Measurements from ENCODE around the gene HGFAC.

Gene HGFAC

GRCh38 chr4:3426465-3427133 is 15.2 kb upstream of the HGFAC start:
- TF ChIP-seq REST (IDR thresholded peaks at IDR 0.05; ENCODE audit: low read depth) = no peak
- no peak for TF ChIP-seq EGR1 (IDR thresholded peaks at IDR 0.05)
- no peak for TF ChIP-seq TAF1 (IDR thresholded peaks at IDR 0.05; ENCODE audit: low read depth)
- no peak for TF ChIP-seq EP300 (IDR thresholded peaks at IDR 0.05; ENCODE audit: borderline replicate concordance)
- TF ChIP-seq TEAD4 (IDR thresholded peaks at IDR 0.05) = no peak
- TF ChIP-seq CEBPB (IDR thresholded peaks at IDR 0.05) = no peak
- no peak for TF ChIP-seq NFIC (IDR thresholded peaks at IDR 0.05)
- TF ChIP-seq TCF12 (IDR thresholded peaks at IDR 0.05; ENCODE audit: low read depth) = no peak
- TF ChIP-seq FOXM1 (IDR thresholded peaks at IDR 0.05; ENCODE audit: borderline replicate concordance, low read depth) = no peak
- TF ChIP-seq ZBTB7A (IDR thresholded peaks at IDR 0.05; ENCODE audit: low read depth) = no peak
- TF ChIP-seq RAD21 (IDR thresholded peaks at IDR 0.05; ENCODE audit: low read depth) = no peak
- TF ChIP-seq USF1 (IDR thresholded peaks at IDR 0.05) = no peak
- TF ChIP-seq YY1 (IDR thresholded peaks at IDR 0.05; ENCODE audit: low read depth) = no peak
- TF ChIP-seq MAX (IDR thresholded peaks at IDR 0.05) = no peak
- no peak for TF ChIP-seq CREB1 (IDR thresholded peaks at IDR 0.05; ENCODE audit: low read depth)

- TF ChIP-seq TAF1 (IDR thresholded peaks at IDR 0.05; ENCODE audit: low read depth) = no peak
- TF ChIP-seq EP300 (IDR thresholded peaks at IDR 0.05; ENCODE audit: borderline replicate concordance) = no peak
- TF ChIP-seq USF1 (IDR thresholded peaks at IDR 0.05) = no peak
These were observed 14.7 kb upstream of the HGFAC start for GRCh38 chr4:3427134-3427476.

- no peak for TF ChIP-seq TCF12 (IDR thresholded peaks at IDR 0.05; ENCODE audit: low read depth)
- no peak for TF ChIP-seq EGR1 (IDR thresholded peaks at IDR 0.05)
- TF ChIP-seq FOXM1 (IDR thresholded peaks at IDR 0.05; ENCODE audit: borderline replicate concordance, low read depth) = no peak
- no peak for TF ChIP-seq REST (IDR thresholded peaks at IDR 0.05; ENCODE audit: low read depth)
- no peak for TF ChIP-seq ZBTB7A (IDR thresholded peaks at IDR 0.05; ENCODE audit: low read depth)
- no peak for TF ChIP-seq CREB1 (IDR thresholded peaks at IDR 0.05; ENCODE audit: low read depth)
- no peak for TF ChIP-seq USF1 (IDR thresholded peaks at IDR 0.05)
- TF ChIP-seq RAD21 (IDR thresholded peaks at IDR 0.05; ENCODE audit: low read depth) = no peak
- no peak for TF ChIP-seq TAF1 (IDR thresholded peaks at IDR 0.05; ENCODE audit: low read depth)
- no peak for TF ChIP-seq EP300 (IDR thresholded peaks at IDR 0.05; ENCODE audit: borderline replicate concordance)
- no peak for TF ChIP-seq YY1 (IDR thresholded peaks at IDR 0.05; ENCODE audit: low read depth)
- TF ChIP-seq MAX (IDR thresholded peaks at IDR 0.05) = no peak
- TF ChIP-seq TEAD4 (IDR thresholded peaks at IDR 0.05) = no peak
- TF ChIP-seq CEBPB (IDR thresholded peaks at IDR 0.05) = no peak
These were observed 13.9 kb upstream of the HGFAC start for GRCh38 chr4:3427706-3428446.

- TF ChIP-seq CEBPB (IDR thresholded peaks at IDR 0.05) (no peak), USF1 (IDR thresholded peaks at IDR 0.05) (no peak), YY1 (IDR thresholded peaks at IDR 0.05; ENCODE audit: low read depth) (no peak), CREB1 (IDR thresholded peaks at IDR 0.05; ENCODE audit: low read depth) (no peak), TEAD4 (IDR thresholded peaks at IDR 0.05) (no peak)
These were observed 12.1 kb upstream of the HGFAC start for GRCh38 chr4:3429651-3430050.

- TF ChIP-seq YY1 (IDR thresholded peaks at IDR 0.05; ENCODE audit: low read depth) (no peak), TCF12 (IDR thresholded peaks at IDR 0.05; ENCODE audit: low read depth) (no peak), EGR1 (IDR thresholded peaks at IDR 0.05) (no peak), MAX (IDR thresholded peaks at IDR 0.05) (no peak), USF1 (IDR thresholded peaks at IDR 0.05) (no peak), FOXM1 (IDR thresholded peaks at IDR 0.05; ENCODE audit: borderline replicate concordance, low read depth) (no peak), NFIC (IDR thresholded peaks at IDR 0.05) (no peak), RAD21 (IDR thresholded peaks at IDR 0.05; ENCODE audit: low read depth) (no peak), REST (IDR thresholded peaks at IDR 0.05; ENCODE audit: low read depth) (no peak), CEBPB (IDR thresholded peaks at IDR 0.05) (no peak), TEAD4 (IDR thresholded peaks at IDR 0.05) (no peak), EP300 (IDR thresholded peaks at IDR 0.05; ENCODE audit: borderline replicate concordance) (no peak), ZBTB7A (IDR thresholded peaks at IDR 0.05; ENCODE audit: low read depth) (no peak)
These were observed 11.2 kb upstream of the HGFAC start for GRCh38 chr4:3430524-3430923.
